Astrocyte (in vitro differentiated cells and primary cell): ENCODE data around the gene OPRL1. TPM values are rescaled to one million over a fixed set of nuclear protein-coding genes. Genes with fewer than 3 reads are reported as not detected.

ENCODE experiments used
- DNase-seq: peaks from one replicate; pipeline ENCODE4 v3.0.0-alpha.2; 2010; ENCODE audit warnings: low read depth
- FAIRE-seq: peaks from 2 replicates; lab custom pipeline; 2011; peaks lifted over from hg19 to GRCh38; lab: Jason Lieb, UNC
- H2AFZ ChIP-seq: 2 replicates; pipeline ENCODE4 v1.6.0; 2012; ENCODE audit warnings: low read depth, low read length, inconsistent platforms
- H3K27ac ChIP-seq: 2 replicates; pipeline ENCODE4 v1.5.1; 2011; ENCODE audit warnings: low read depth, low read length, inconsistent platforms
- H3K27me3 ChIP-seq: 2 replicates; pipeline ENCODE4 v1.6.0; 2011; ENCODE audit warnings: low read length, inconsistent platforms; ENCODE audit not compliant: insufficient read depth
- H3K36me3 ChIP-seq: 2 replicates; pipeline ENCODE4 v1.5.1; 2011; ENCODE audit warnings: low read length, inconsistent platforms; ENCODE audit not compliant: insufficient read depth
- H3K4me1 ChIP-seq: 2 replicates; pipeline ENCODE4 v1.5.1; 2011; ENCODE audit warnings: low read length, inconsistent platforms; ENCODE audit not compliant: insufficient read depth
- H3K4me2 ChIP-seq: 2 replicates; pipeline ENCODE4 v1.6.0; 2012; ENCODE audit warnings: low read length, inconsistent platforms
- H3K4me3 ChIP-seq: 2 replicates; pipeline ENCODE4 v1.5.1; 2011; ENCODE audit warnings: low read depth, mild to moderate bottlenecking, low read length, inconsistent platforms; ENCODE audit not compliant: insufficient read depth
- H3K79me2 ChIP-seq: 2 replicates; pipeline ENCODE4 v1.6.0; 2012; ENCODE audit warnings: mild to moderate bottlenecking, low read length, inconsistent platforms; ENCODE audit not compliant: insufficient read depth
- H3K9ac ChIP-seq: 2 replicates; pipeline ENCODE4 v1.6.0; 2012; ENCODE audit warnings: mild to moderate bottlenecking, low read length, inconsistent platforms
- H3K9me3 ChIP-seq: 2 replicates; pipeline ENCODE4 v1.5.1; 2012; ENCODE audit warnings: low read depth, mild to moderate bottlenecking, low read length, inconsistent platforms; ENCODE audit not compliant: insufficient read depth
- H4K20me1 ChIP-seq: 2 replicates; pipeline ENCODE4 v1.6.0; 2012; ENCODE audit warnings: low read length, inconsistent platforms; ENCODE audit not compliant: insufficient read depth
- H3K27ac Mint-ChIP-seq: one replicate; pipeline ENCODE4 v1.8.0; 2021; ENCODE audit warnings: mild to moderate bottlenecking, mixed read lengths; ENCODE audit not compliant: unreplicated experiment
- H3K27me3 Mint-ChIP-seq: one replicate; pipeline ENCODE4 v1.8.0; 2021; ENCODE audit warnings: low read depth, mixed read lengths; ENCODE audit not compliant: unreplicated experiment
- H3K36me3 Mint-ChIP-seq: one replicate; pipeline ENCODE4 v1.8.0; 2021; ENCODE audit warnings: low read depth, mixed read lengths; ENCODE audit not compliant: unreplicated experiment
- H3K4me1 Mint-ChIP-seq: one replicate; pipeline ENCODE4 v1.8.0; 2021; ENCODE audit warnings: low read depth, mixed read lengths; ENCODE audit not compliant: unreplicated experiment
- H3K4me3 Mint-ChIP-seq: one replicate; pipeline ENCODE4 v1.8.0; 2021; ENCODE audit warnings: mild to moderate bottlenecking, moderate library complexity, mixed read lengths; ENCODE audit not compliant: unreplicated experiment
- H3K9me3 Mint-ChIP-seq: one replicate; pipeline ENCODE4 v1.8.0; 2021; ENCODE audit warnings: mild to moderate bottlenecking, mixed read lengths; ENCODE audit not compliant: unreplicated experiment
- CTCF ChIP-seq: IDR thresholded peaks from 2 replicates; pipeline ENCODE4 v1.5.1; 2011; ENCODE audit warnings: low read depth, mild to moderate bottlenecking, inconsistent platforms, low read length, moderate library complexity; ENCODE audit not compliant: insufficient read depth
- EZH2 ChIP-seq: IDR thresholded peaks from 2 replicates; pipeline ENCODE4 v1.6.1; 2012; ENCODE audit warnings: mild to moderate bottlenecking, low read length, inconsistent platforms; ENCODE audit not compliant: insufficient read depth
- total RNA-seq: library from RNA; stranded (reverse); gene quantifications from 2 replicates; pipeline ENCODE4 v1.2.1, GENCODE V29; 2021

OPRL1 gene
- total RNA-seq, 1 donor from 2014 or later = 2.8 TPM

- Histone ChIP-seq H4K20me1 (peaks cover 32% of the 10 kb centered on the region), H3K27ac (no peak overlapping the region), H2AFZ (no peak overlapping the region), H3K36me3 (no peaks in the 10 kb centered on the region), H3K4me3 (no peak overlapping the region), H3K4me2 (peak overlapping the region; percentile 38), H3K9me3 (no peaks in the 10 kb centered on the region), H3K9ac (no peak overlapping the region), H3K4me1 (peaks cover 31% of the 10 kb centered on the region), H3K27me3 (no peaks in the 10 kb centered on the region), H3K79me2 (peaks cover 5% of the 10 kb centered on the region)
- peaks cover 18% of the 10 kb centered on the region for H3K4me1 Mint-ChIP-seq
- no peaks in the 10 kb centered on the region for H3K27me3 Mint-ChIP-seq
- peaks cover 4% of the 10 kb centered on the region for H3K36me3 Mint-ChIP-seq
- TF ChIP-seq EZH2 (no peak), CTCF (no peak)
- peak overlapping the region; percentile 84 for H3K27ac Mint-ChIP-seq
- peak overlapping the region; percentile 74 for H3K4me3 Mint-ChIP-seq
- DNase-seq = no peak
- H3K9me3 Mint-ChIP-seq = no peaks in the 10 kb centered on the region
- no peak for FAIRE-seq
Observed at GRCh38 chr20:64065062-64065973, 14.6 kb upstream of the OPRL1 start.

GRCh38 chr20:64065974-64066343, 13.9 kb upstream of the OPRL1 start:
- Histone ChIP-seq H2AFZ (no peak overlapping the region), H3K4me2 (peak overlapping the region; percentile 38)

More at GRCh38 chr20:64065974-64066343, 13.9 kb upstream of the OPRL1 start:
- Histone ChIP-seq H3K27me3 (no peaks in the 10 kb centered on the region), H3K36me3 (no peaks in the 10 kb centered on the region), H3K9me3 (no peaks in the 10 kb centered on the region), H3K79me2 (peaks cover 5% of the 10 kb centered on the region), H3K4me3 (no peak overlapping the region), H3K4me1 (peaks cover 31% of the 10 kb centered on the region), H3K27ac (no peak overlapping the region), H4K20me1 (peaks cover 32% of the 10 kb centered on the region), H3K9ac (no peak overlapping the region)
- Mint-ChIP-seq H3K9me3 (no peaks in the 10 kb centered on the region), H3K4me1 (peaks cover 18% of the 10 kb centered on the region), H3K27me3 (no peaks in the 10 kb centered on the region), H3K4me3 (peak overlapping the region; percentile 74), H3K27ac (peak overlapping the region; percentile 84), H3K36me3 (peaks cover 4% of the 10 kb centered on the region)
- FAIRE-seq (no peak), DNase-seq (peak; percentile 77)
- TF ChIP-seq EZH2 = no peak
- TF ChIP-seq CTCF = no peak
